ENCODE data around the gene PRKCD. TPM values are rescaled to one million over a fixed set of nuclear protein-coding genes. Genes with fewer than 3 reads are reported as not detected.

The PRKCD gene
- total and polyA plus RNA-seq, 11 donors: 5.3 to 44.5 (median 11.6) TPM

DNA sequence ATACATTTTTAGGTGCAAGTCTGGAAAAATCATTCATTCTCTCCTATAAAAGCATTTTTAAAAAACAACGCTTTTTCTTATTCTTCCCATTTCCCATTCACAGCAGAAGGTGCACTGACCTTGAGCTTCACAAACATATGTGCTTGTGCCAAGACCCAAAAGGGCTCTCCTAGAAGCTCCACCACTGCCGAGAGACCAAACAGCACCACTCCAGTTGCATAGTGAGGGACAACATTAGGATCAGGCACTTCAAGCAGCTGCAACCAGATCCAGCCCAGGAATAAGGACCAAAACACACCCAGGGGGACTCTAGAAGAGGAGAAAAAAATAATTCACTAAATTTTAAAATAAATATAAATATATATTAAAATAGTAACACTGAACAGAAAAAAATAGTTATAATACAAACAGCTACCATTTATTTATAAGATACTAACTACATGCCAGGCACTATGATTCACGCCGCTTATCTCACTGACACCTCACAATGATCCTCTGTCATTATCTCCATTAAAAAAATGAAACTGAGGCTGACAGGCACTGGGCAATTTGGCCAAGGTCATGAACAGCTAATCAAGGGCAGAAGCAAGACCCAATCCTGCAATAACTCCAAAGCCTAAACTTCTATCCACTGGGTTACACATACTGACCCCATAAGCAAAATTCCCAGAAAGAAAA lies 38.6 kb upstream of the PRKCD start:
- intact Hi-C loops (cut with DNase I): loop anchor here in 2 of 10 donors (5.0 to 10.0 kb wide), 2 partner anchors 40 to 222 kb away; partner anchors contain the start of genes DCP1A (in 1 of the 2) and PRKCD (in 1 of the 2)
- DNase-seq: no peak
- no peaks in the 10 kb centered on the region for H3K9me3 ChIP-seq
- no peaks in the 10 kb centered on the region for H3K27me3 ChIP-seq
- no peak overlapping the region for H3K4me3 ChIP-seq
- TF ChIP-seq, protein P1, sequence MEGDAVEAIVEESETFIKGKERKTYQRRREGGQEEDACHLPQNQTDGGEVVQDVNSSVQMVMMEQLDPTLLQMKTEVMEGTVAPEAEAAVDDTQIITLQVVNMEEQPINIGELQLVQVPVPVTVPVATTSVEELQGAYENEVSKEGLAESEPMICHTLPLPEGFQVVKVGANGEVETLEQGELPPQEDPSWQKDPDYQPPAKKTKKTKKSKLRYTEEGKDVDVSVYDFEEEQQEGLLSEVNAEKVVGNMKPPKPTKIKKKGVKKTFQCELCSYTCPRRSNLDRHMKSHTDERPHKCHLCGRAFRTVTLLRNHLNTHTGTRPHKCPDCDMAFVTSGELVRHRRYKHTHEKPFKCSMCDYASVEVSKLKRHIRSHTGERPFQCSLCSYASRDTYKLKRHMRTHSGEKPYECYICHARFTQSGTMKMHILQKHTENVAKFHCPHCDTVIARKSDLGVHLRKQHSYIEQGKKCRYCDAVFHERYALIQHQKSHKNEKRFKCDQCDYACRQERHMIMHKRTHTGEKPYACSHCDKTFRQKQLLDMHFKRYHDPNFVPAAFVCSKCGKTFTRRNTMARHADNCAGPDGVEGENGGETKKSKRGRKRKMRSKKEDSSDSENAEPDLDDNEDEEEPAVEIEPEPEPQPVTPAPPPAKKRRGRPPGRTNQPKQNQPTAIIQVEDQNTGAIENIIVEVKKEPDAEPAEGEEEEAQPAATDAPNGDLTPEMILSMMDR (IDR thresholded peaks at IDR 0.05): no peak
- TF ChIP-seq POLR2A (IDR thresholded peaks at IDR 0.05): no peak
- H3K36me3 ChIP-seq: peaks cover 0 to 97% (median 88%) of the 10 kb centered on the region in 9 donors
- ATAC-seq: peak; percentile 34 to 80 (median 66)
- 58 to 72% (median 65%) methylated on average over 4 of the region's 4 CpGs for WGBS, 4 donors
- H3K4me1 ChIP-seq: peaks cover 0 to 31% (median 10%) of the 10 kb centered on the region in 12 donors
- H3K27ac ChIP-seq: peak overlapping the region in 11 of 12 donors; percentile 9 to 58 (median 50)

DNA sequence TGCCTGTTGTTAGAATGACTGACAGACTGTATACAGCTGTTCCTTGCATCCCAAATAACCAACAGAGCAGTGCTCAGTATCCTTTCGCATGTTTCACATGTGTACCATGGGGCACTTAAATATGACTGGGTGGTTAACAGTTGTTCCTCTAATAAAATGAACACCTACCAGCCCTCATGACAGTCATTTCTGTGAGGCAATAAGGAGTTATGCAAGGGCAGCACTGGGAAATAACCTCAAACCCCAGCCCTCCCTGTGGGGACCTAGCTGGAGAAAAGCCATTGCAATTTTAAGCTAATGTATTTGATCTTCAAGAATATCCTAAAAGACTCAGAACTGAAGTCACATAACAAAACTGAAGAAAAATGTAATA lies 38.1 kb upstream of the PRKCD start:
- 90 to 100% (median 95%) methylated on average over 1 of the region's 1 CpG for WGBS, 4 donors
- DNase-seq: no peak
- TF ChIP-seq POLR2A (IDR thresholded peaks at IDR 0.05): no peak
- TF ChIP-seq, protein P1 (IDR thresholded peaks at IDR 0.05): no peak
- H3K36me3 ChIP-seq: peaks cover 0 to 92% (median 83%) of the 10 kb centered on the region in 9 donors
- H3K27me3 ChIP-seq: no peaks in the 10 kb centered on the region
- H3K4me3 ChIP-seq: no peak overlapping the region
- peak overlapping the region in 9 of 12 donors; percentile 28 to 58 (median 52) for H3K27ac ChIP-seq
- peak in 3 of 4 donors; percentile 29 to 36 (median 29) for ATAC-seq
- intact Hi-C loops (cut with DNase I): loop anchor here in 2 of 10 donors (5.0 to 10.0 kb wide), 2 partner anchors 39 to 222 kb away; partner anchors contain the start of genes DCP1A (in 1 of the 2) and PRKCD (in 1 of the 2)
- H3K4me1 ChIP-seq: peaks cover 0 to 31% (median 10%) of the 10 kb centered on the region in 12 donors
- H3K9me3 ChIP-seq: no peaks in the 10 kb centered on the region

DNA sequence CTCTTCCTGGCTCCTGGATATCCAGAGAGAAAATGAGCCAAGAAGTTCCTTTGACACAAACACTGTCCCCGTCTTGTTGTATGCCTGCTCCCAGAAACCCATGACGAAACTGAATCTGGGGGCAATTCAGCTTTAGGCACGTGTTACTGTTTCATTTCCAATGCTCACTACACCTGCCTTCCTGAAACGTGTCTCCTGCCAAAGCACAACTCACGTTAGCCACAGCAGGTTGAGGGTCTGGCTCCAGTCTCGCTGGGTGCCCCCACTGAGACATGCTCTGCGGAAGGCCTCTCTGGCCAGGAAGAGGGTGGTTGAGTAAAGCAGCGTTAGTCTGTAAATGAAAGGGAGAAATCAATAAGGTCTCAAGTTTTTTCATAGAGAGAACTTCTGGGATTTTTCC lies 37.5 kb upstream of the PRKCD start:
- Histone ChIP-seq H3K27me3 (no peaks in the 10 kb centered on the region), H3K4me1 (peaks cover 0 to 31% (median 10%) of the 10 kb centered on the region in 12 donors), H3K4me3 (no peak overlapping the region), H3K9me3 (no peaks in the 10 kb centered on the region), H3K27ac (peak overlapping the region in 3 of 12 donors; percentile 29 to 55 (median 50)), H3K36me3 (peaks cover 0 to 86% (median 77%) of the 10 kb centered on the region in 9 donors)
- intact Hi-C loops (cut with DNase I): loop anchor here in 2 of 10 donors (5.0 to 10.0 kb wide), 2 partner anchors 39 to 221 kb away; partner anchors contain the start of genes DCP1A (in 1 of the 2) and PRKCD (in 1 of the 2)
- TF ChIP-seq POLR2A (IDR thresholded peaks at IDR 0.05): no peak
- TF ChIP-seq, protein P1 (IDR thresholded peaks at IDR 0.05): no peak
- ATAC-seq (no peak), DNase-seq (no peak)
- 86 to 91% (median 89%) methylated on average over 8 of the region's 8 CpGs for WGBS, 4 donors

DNA sequence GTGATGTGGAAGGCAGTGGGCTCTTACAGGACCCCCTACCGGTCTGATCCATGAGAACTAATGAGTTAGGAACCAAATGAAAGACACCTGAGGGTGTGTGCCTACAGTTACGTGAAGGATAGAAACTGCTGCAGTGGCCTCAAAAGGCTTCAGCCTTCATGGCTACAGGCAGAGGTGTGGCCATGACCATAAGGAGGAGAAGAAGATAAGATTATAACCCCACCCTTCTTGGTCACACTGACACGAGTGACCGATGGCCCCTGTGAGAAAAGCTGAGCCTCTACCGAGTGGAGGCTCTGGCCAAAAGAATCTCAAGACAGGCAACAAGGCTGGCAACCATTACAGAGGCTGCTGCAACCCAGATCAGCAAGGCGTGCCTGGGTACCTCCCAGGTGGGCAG lies 37.1 kb upstream of the PRKCD start:
- H3K36me3 ChIP-seq: peaks cover 0 to 81% (median 73%) of the 10 kb centered on the region in 9 donors
- intact Hi-C loops (cut with DNase I): loop anchor here in 2 of 10 donors (5.0 to 10.0 kb wide), 2 partner anchors 38 to 221 kb away; partner anchors contain the start of genes DCP1A (in 1 of the 2) and PRKCD (in 1 of the 2)
- H3K27me3 ChIP-seq: no peaks in the 10 kb centered on the region
- ATAC-seq (no peak), DNase-seq (no peak)
- H3K4me1 ChIP-seq: peaks cover 0 to 35% (median 12%) of the 10 kb centered on the region in 12 donors
- TF ChIP-seq POLR2A (IDR thresholded peaks at IDR 0.05): no peak
- TF ChIP-seq, protein P1 (IDR thresholded peaks at IDR 0.05): no peak
- no peak overlapping the region for H3K27ac ChIP-seq
- no peak overlapping the region for H3K4me3 ChIP-seq
- 82 to 96% (median 87%) methylated on average over 5 to 6 of the region's 6 CpGs for WGBS, 4 donors
- H3K9me3 ChIP-seq: no peaks in the 10 kb centered on the region
